Ectodermal cell (in vitro differentiated cells): Measurements from ENCODE around the gene TAS2R38.
"Not testable (repeated sequence)": the region's sequence is repeated elsewhere in the genome, so short reads cannot be mapped to it uniquely, and the experiment has no call there.

Experiments
- H3K27ac ChIP-seq: 2 replicates; pipeline ENCODE4 v1.7.0; 2013; ENCODE audit warnings: mild to moderate bottlenecking, low read depth, low read length; ENCODE audit not compliant: insufficient read depth, poor library complexity, severe bottlenecking
- H3K27me3 ChIP-seq: 2 replicates; pipeline ENCODE4 v1.7.0; 2013; ENCODE audit warnings: mild to moderate bottlenecking, low read length; ENCODE audit not compliant: insufficient read depth, control insufficient read depth, poor library complexity, severe bottlenecking
- H3K36me3 ChIP-seq: one replicate; pipeline ENCODE4 v1.7.0; 2013; ENCODE audit warnings: low read length; ENCODE audit not compliant: control insufficient read depth, insufficient read depth
- H3K4me1 ChIP-seq: one replicate; pipeline ENCODE4 v1.7.0; 2013; ENCODE audit warnings: low read length; ENCODE audit not compliant: control insufficient read depth, insufficient read depth
- H3K4me3 ChIP-seq: 2 replicates; pipeline ENCODE4 v1.7.0; 2013; ENCODE audit warnings: low read depth, low read length, control low read depth; ENCODE audit not compliant: insufficient read depth
- H3K9me3 ChIP-seq: 2 replicates; pipeline ENCODE4 v1.7.0; 2013; ENCODE audit warnings: mild to moderate bottlenecking, low read length, moderate library complexity; ENCODE audit not compliant: control insufficient read depth
- WGBS, 2 experiments: methylation state at CpG; one replicate each; pipeline ENCODE4 v1.1.7; 2013; ENCODE audit warnings: missing lambda C conversion rate in 2 of 2; 5-methylcytosine and 5-hydroxymethylcytosine counted together

Gene TAS2R38

DNA sequence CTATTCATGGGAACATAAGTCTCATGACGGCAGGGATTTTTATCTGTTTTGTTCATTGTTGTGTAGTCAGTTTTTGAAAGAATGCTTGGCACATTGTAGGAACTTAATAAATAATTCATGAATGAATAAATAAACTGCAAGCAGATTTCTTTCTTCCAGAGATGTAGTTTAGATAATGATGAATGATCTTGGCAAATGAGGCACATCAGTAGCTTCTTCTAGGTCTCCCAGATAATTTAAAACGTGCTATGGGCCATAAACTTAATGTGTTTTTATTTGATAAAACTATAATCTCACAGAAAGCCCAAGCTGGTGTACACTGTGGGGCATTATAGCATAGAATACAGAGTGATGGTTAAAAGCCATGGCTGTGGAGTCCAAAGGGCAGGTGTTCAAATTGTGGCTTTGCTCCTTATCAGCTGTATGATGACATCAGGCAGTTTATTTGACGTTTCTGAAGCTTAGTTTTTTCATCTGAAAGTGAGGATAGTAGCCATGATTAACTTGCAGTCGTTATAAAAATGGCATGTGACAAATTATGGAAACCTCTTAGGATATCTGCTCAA, 25.6 kb upstream of the TAS2R38 start:
- Histone ChIP-seq H3K4me3 (no peak overlapping the region), H3K9me3 (no peaks in the 10 kb centered on the region), H3K36me3 (no peaks in the 10 kb centered on the region), H3K27me3 (no peaks in the 10 kb centered on the region), H3K4me1 (no peaks in the 10 kb centered on the region), H3K27ac (no peak overlapping the region)
- WGBS, 2 experiments: 88 to 95% methylated on average over 3 to 4 of the region's 4 CpGs

DNA sequence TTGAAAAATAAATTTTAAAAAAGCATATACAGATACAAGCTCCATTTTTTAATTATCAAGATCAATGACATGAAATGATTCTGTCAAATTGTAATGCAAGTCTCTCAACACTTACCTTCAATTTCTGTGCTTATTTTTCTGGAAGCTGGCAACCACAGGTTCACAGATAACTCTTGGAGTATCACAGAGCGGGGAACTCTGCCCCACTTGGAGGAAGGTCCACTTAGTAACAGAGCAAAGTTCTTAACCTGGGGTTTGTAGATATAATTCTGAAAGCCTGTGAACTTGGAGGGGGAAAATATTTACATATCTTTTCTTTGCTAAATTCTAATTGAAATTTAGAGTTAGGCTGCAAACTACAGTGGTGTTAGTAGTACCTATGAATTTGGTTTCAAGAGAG, 19.8 kb upstream of the TAS2R38 start:
- no peaks in the 10 kb centered on the region for H3K36me3 ChIP-seq
- no peak overlapping the region for H3K27ac ChIP-seq
- WGBS, 2 experiments: 100% methylated on average over 1 of the region's 1 CpG
- no peak overlapping the region for H3K4me3 ChIP-seq
- H3K9me3 ChIP-seq: no peaks in the 10 kb centered on the region
- H3K4me1 ChIP-seq: no peaks in the 10 kb centered on the region
- H3K27me3 ChIP-seq: no peaks in the 10 kb centered on the region

DNA sequence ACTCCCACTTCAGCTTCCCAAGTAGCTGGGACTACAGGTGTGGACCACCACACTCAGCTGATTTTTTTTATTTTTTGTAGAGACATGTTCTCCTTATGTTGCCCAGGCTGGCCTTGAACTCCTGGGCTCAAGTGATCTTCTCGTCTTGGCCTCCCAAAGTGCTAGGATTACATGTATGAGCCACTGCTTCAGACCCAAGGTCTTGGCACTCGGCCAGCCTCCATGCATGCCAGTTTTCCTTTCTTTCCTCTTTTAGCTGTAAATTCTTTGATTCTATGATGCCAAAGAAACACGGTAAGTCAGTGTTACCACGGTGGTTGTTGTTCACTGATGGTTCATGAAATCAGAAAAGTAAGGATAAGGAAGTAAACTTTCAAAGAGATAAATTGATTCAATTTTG, 19.1 kb upstream of the TAS2R38 start:
- H3K27me3 ChIP-seq: no peaks in the 10 kb centered on the region
- 90 to 93% methylated on average over 4 of the region's 4 CpGs for WGBS, 2 experiments
- no peaks in the 10 kb centered on the region for H3K36me3 ChIP-seq
- no peaks in the 10 kb centered on the region for H3K4me1 ChIP-seq
- H3K4me3 ChIP-seq: no peak overlapping the region
- no peaks in the 10 kb centered on the region for H3K9me3 ChIP-seq
- no peak overlapping the region for H3K27ac ChIP-seq

DNA sequence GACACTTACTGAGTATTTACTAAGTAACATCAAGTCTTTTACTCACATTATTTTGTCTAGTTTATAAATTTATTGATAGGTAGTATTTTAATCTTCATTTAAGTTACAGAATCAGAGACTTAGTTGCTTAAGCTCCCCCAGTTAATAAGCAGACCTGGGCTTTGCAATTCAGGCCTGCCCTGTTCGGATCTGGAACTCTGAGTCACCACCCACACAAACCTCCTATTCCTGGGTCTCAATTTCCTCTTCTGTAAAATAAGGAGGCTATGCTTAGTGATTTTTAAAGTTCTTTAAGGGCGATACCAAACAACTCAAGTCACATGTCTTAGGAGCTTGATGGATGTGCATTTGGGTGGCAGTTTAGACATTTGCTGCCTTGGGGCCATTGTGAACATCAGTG, 18.6 kb upstream of the TAS2R38 start:
- Histone ChIP-seq H3K4me3 (no peak overlapping the region), H3K4me1 (no peaks in the 10 kb centered on the region), H3K27me3 (no peaks in the 10 kb centered on the region), H3K9me3 (no peaks in the 10 kb centered on the region), H3K27ac (no peak overlapping the region), H3K36me3 (no peaks in the 10 kb centered on the region)
- WGBS, 2 experiments: 92 to 94% methylated on average over 2 of the region's 2 CpGs

GRCh38 chr7:141991140-141991539, 17.6 kb upstream of the TAS2R38 start:
- Histone ChIP-seq H3K9me3 (no peaks in the 10 kb centered on the region), H3K36me3 (no peaks in the 10 kb centered on the region), H3K27me3 (no peaks in the 10 kb centered on the region), H3K27ac (no peak overlapping the region), H3K4me3 (no peak overlapping the region), H3K4me1 (no peaks in the 10 kb centered on the region)
- WGBS, 2 experiments: 96% methylated on average over 6 of the region's 6 CpGs

DNA sequence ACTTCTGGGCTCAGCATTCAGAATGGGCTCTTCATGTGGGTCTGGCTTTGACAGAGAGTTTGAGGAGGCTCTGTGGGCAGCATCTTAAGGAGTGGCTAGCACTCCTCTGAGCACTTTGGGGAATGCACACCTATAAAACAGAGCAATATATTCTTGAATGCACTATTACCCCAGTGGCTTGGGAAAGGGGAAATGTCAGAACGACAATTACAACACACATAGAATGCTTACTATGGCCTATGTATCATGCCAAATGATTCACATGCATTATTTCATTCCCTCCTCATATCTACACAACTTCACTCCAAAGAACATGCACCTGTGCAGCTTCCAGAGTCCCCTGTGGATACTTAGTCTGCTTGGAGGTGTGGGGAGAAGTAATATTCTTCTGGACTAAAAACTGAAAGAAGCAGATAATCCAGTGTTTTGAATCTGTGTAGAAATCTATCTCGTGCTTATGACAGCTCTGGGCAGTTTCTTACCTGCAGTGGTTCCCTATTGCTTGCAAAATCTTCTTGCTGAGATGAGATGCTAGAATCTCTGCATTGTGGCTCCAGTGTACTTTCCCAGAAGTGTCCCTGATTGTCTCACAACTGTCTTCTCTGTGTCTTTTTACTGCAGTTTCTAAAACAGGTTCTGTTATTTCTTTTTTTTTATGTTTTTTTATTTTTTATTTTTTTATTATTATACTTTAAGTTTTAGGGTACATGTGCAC, 16.6 kb upstream of the TAS2R38 start:
- Histone ChIP-seq H3K27ac (no peak overlapping the region), H3K4me1 (no peaks in the 10 kb centered on the region), H3K9me3 (no peaks in the 10 kb centered on the region), H3K4me3 (no peak overlapping the region), H3K36me3 (no peaks in the 10 kb centered on the region), H3K27me3 (no peaks in the 10 kb centered on the region)
- 86 to 91% methylated on average over 2 of the region's 2 CpGs for WGBS, 2 experiments

- not testable (repeated sequence) for H3K9me3 ChIP-seq, H3K27me3 ChIP-seq, H3K36me3 ChIP-seq, H3K4me1 ChIP-seq, H3K27ac ChIP-seq, H3K4me3 ChIP-seq
- 88 to 94% methylated on average over 4 of the region's 4 CpGs for WGBS, 2 experiments
Observed at GRCh38 chr7:141987803-141988202, 14.2 kb upstream of the TAS2R38 start.

GRCh38 chr7:141986923-141987322, 13.3 kb upstream of the TAS2R38 start:
- no peaks in the 10 kb centered on the region for H3K36me3 ChIP-seq
- H3K4me3 ChIP-seq: no peak overlapping the region
- no peaks in the 10 kb centered on the region for H3K4me1 ChIP-seq
- no peak overlapping the region for H3K27ac ChIP-seq
- no peaks in the 10 kb centered on the region for H3K27me3 ChIP-seq
- WGBS, 2 experiments: 96 to 98% methylated on average over 2 of the region's 2 CpGs
- no peaks in the 10 kb centered on the region for H3K9me3 ChIP-seq

DNA sequence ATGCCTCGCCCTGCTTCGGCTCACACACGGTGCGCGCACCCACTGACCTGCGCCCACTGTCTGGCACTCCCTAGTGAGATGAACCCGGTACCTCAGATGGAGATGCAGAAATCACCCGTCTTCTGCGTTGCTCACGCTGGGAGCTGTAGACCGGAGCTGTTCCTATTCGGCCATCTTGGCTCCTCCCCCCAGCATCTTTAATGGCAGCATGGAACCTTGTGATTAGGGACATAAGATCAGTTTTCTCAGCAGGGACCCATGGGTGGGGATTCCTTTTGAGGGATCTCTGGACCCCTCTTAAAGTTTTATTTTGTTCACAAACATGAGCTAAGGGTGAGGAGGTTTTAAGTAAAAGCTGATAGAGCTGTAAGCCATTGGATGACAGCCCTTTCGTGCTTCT, 12.4 kb upstream of the TAS2R38 start:
- H3K27ac ChIP-seq, H3K36me3 ChIP-seq, H3K4me3 ChIP-seq, H3K4me1 ChIP-seq, H3K27me3 ChIP-seq, H3K9me3 ChIP-seq: not testable (repeated sequence)
- 85 to 92% methylated on average over 11 to 13 of the region's 13 CpGs for WGBS, 2 experiments

- no peak overlapping the region for H3K4me3 ChIP-seq
- H3K36me3 ChIP-seq: no peaks in the 10 kb centered on the region
- no peaks in the 10 kb centered on the region for H3K9me3 ChIP-seq
- WGBS, 2 experiments: 96 to 100% methylated on average over 1 to 2 of the region's 2 CpGs
- H3K4me1 ChIP-seq: no peaks in the 10 kb centered on the region
- no peaks in the 10 kb centered on the region for H3K27me3 ChIP-seq
- no peak overlapping the region for H3K27ac ChIP-seq
Observed at GRCh38 chr7:141979568-141979967, 6.0 kb upstream of the TAS2R38 start.
